IPS DF 6.9 (cell line): Measurements from ENCODE around the gene CD81.

Source experiments
- DNase-seq: peaks from one replicate; pipeline ENCODE4 v3.0.0-alpha.2; 2013; ENCODE audit warnings: low read depth, low spot score
- H3K27ac ChIP-seq: one replicate; pipeline ENCODE4 v1.5.1; 2013; ENCODE audit warnings: low read length, control low read depth
- H3K27me3 ChIP-seq: 2 replicates; pipeline ENCODE4 v1.6.1; 2013; ENCODE audit warnings: mild to moderate bottlenecking, low read length; ENCODE audit not compliant: control insufficient read depth, insufficient read depth
- H3K36me3 ChIP-seq: 2 replicates; pipeline ENCODE4 v1.6.1; 2013; ENCODE audit warnings: low read length; ENCODE audit not compliant: control insufficient read depth, insufficient read depth
- H3K4me1 ChIP-seq: 2 replicates; pipeline ENCODE4 v1.6.1; 2013; ENCODE audit warnings: low read length; ENCODE audit not compliant: control insufficient read depth, insufficient read depth
- H3K4me3 ChIP-seq: 2 replicates; pipeline ENCODE4 v1.5.1; 2013; ENCODE audit warnings: mild to moderate bottlenecking, low read length
- H3K9me3 ChIP-seq: 2 replicates; pipeline ENCODE4 v1.6.1; 2013; ENCODE audit warnings: low read length, inconsistent platforms; ENCODE audit not compliant: control insufficient read depth, insufficient read depth
- WGBS: extraction: QIAGEN DNeasy Blood & Tissue Kit; methylation state at CpG from one replicate; pipeline ENCODE4 v1.1.7; 2013; ENCODE audit warnings: mixed read lengths, missing lambda C conversion rate; ENCODE audit not compliant: insufficient read length, insufficient coverage; 5-methylcytosine and 5-hydroxymethylcytosine counted together

CD81 gene

GRCh38 chr11:2390725-2391151 lies 13.6 kb downstream of the CD81 start:
- H3K9me3 ChIP-seq: no peaks in the 10 kb centered on the region
- peaks cover 6% of the 10 kb centered on the region; the same call in 1 of the 2 replicates for H3K4me1 ChIP-seq
- no peaks in the 10 kb centered on the region for H3K27me3 ChIP-seq
- H3K36me3 ChIP-seq: peaks cover 15% of the 10 kb centered on the region
- no CpG with 5 or more reads among the region's 8 CpGs for WGBS
- no peak overlapping the region for H3K27ac ChIP-seq
- DNase-seq: no peak
- H3K4me3 ChIP-seq: no peak overlapping the region

- Histone ChIP-seq H3K4me3 (no peak overlapping the region), H3K36me3 (peaks cover 19% of the 10 kb centered on the region), H3K27ac (no peak overlapping the region), H3K27me3 (no peaks in the 10 kb centered on the region), H3K4me1 (peaks cover 6% of the 10 kb centered on the region; the same call in 1 of the 2 replicates), H3K9me3 (no peaks in the 10 kb centered on the region)
- WGBS: no CpG with 5 or more reads among the region's 20 CpGs
- no peak for DNase-seq
Observed at GRCh38 chr11:2391181-2391975, 14.3 kb downstream of the CD81 start.

- WGBS: no CpG with 5 or more reads among the region's 26 CpGs
- no peak overlapping the region for H3K27ac ChIP-seq
Observed at GRCh38 chr11:2392241-2392959, 15.3 kb downstream of the CD81 start.

GRCh38 chr11:2393111-2393868 lies 16.2 kb downstream of the CD81 start:
- Histone ChIP-seq H3K9me3 (no peaks in the 10 kb centered on the region), H3K27ac (no peak overlapping the region), H3K27me3 (no peaks in the 10 kb centered on the region), H3K4me3 (no peak overlapping the region), H3K4me1 (peaks cover 6% of the 10 kb centered on the region; the same call in 1 of the 2 replicates), H3K36me3 (peaks cover 19% of the 10 kb centered on the region)
- WGBS: no CpG with 5 or more reads among the region's 27 CpGs
- no peak for DNase-seq

More at GRCh38 chr11:2392241-2392959, 15.3 kb downstream of the CD81 start:
- peaks cover 19% of the 10 kb centered on the region for H3K36me3 ChIP-seq
- H3K4me3 ChIP-seq: no peak overlapping the region
- H3K27me3 ChIP-seq: no peaks in the 10 kb centered on the region
- DNase-seq: no peak
- H3K9me3 ChIP-seq: no peaks in the 10 kb centered on the region
- peaks cover 6% of the 10 kb centered on the region; the same call in 1 of the 2 replicates for H3K4me1 ChIP-seq

- Histone ChIP-seq H3K27ac (no peak overlapping the region), H3K9me3 (no peaks in the 10 kb centered on the region), H3K4me1 (peaks cover 3% of the 10 kb centered on the region; the same call in 1 of the 2 replicates), H3K27me3 (no peaks in the 10 kb centered on the region), H3K36me3 (peaks cover 19% of the 10 kb centered on the region), H3K4me3 (no peak overlapping the region)
- WGBS: no CpG with 5 or more reads among the region's 34 CpGs
- DNase-seq: no peak
Observed at GRCh38 chr11:2393941-2394817, 17.1 kb downstream of the CD81 start.

- Histone ChIP-seq H3K27ac (no peak overlapping the region), H3K27me3 (no peaks in the 10 kb centered on the region), H3K4me3 (no peak overlapping the region), H3K9me3 (no peaks in the 10 kb centered on the region), H3K36me3 (peaks cover 19% of the 10 kb centered on the region), H3K4me1 (no peaks in the 10 kb centered on the region)
- no peak for DNase-seq
- WGBS: no CpG with 5 or more reads among the region's 8 CpGs
Observed at GRCh38 chr11:2394818-2395105, 17.7 kb downstream of the CD81 start.

GRCh38 chr11:2395211-2395730 lies 18.2 kb downstream of the CD81 start:
- H3K4me3 ChIP-seq: no peak overlapping the region
- H3K9me3 ChIP-seq: no peaks in the 10 kb centered on the region
- no peak for DNase-seq
- H3K27me3 ChIP-seq: no peaks in the 10 kb centered on the region
- H3K4me1 ChIP-seq: no peaks in the 10 kb centered on the region
- peaks cover 19% of the 10 kb centered on the region for H3K36me3 ChIP-seq
- H3K27ac ChIP-seq: no peak overlapping the region
- no CpG with 5 or more reads among the region's 26 CpGs for WGBS

- no CpG with 5 or more reads among the region's 17 CpGs for WGBS
- H3K4me1 ChIP-seq: no peaks in the 10 kb centered on the region
Observed at GRCh38 chr11:2395856-2396255, 18.7 kb downstream of the CD81 start.

GRCh38 chr11:2396471-2396870 lies 19.4 kb downstream of the CD81 start:
- H3K27ac ChIP-seq: no peak overlapping the region
- peaks cover 19% of the 10 kb centered on the region for H3K36me3 ChIP-seq
- no peak overlapping the region for H3K4me3 ChIP-seq
- DNase-seq: no peak
- H3K9me3 ChIP-seq: no peaks in the 10 kb centered on the region
- no CpG with 5 or more reads among the region's 26 CpGs for WGBS
- H3K4me1 ChIP-seq: no peaks in the 10 kb centered on the region
- no peaks in the 10 kb centered on the region for H3K27me3 ChIP-seq

More at GRCh38 chr11:2395856-2396255, 18.7 kb downstream of the CD81 start:
- H3K27me3 ChIP-seq: no peaks in the 10 kb centered on the region
- no peaks in the 10 kb centered on the region for H3K9me3 ChIP-seq
- DNase-seq: no peak
- H3K4me3 ChIP-seq: no peak overlapping the region
- no peak overlapping the region for H3K27ac ChIP-seq
- peaks cover 19% of the 10 kb centered on the region for H3K36me3 ChIP-seq
